NCI-H2227 treated with DMSO at 0.1 percent for 48 hours (cell line): ENCODE measurements around the gene ANKRD12.

ENCODE experiments used
- DNase-seq: peaks from one replicate; lab custom pipeline; 2025; lab: John Stamatoyannopoulos, UW

ANKRD12 gene

GRCh38 chr18:9188359-9189231 lies 52.0 kb downstream of the ANKRD12 start:
- DNase-seq: no peak

GRCh38 chr18:9189491-9189890 lies 52.9 kb downstream of the ANKRD12 start:
- DNase-seq: no peak

- DNase-seq: no peak
Measured at GRCh38 chr18:9191658-9192256, 55.2 kb downstream of the ANKRD12 start.

- DNase-seq: no peak
Measured at GRCh38 chr18:9193031-9193430, 56.5 kb downstream of the ANKRD12 start.

GRCh38 chr18:9196568-9196967 lies 60.0 kb downstream of the ANKRD12 start:
- DNase-seq: no peak

- no peak for DNase-seq
Measured at GRCh38 chr18:9199681-9200080, 63.1 kb downstream of the ANKRD12 start.

GRCh38 chr18:9201224-9201623 lies 64.6 kb downstream of the ANKRD12 start:
- DNase-seq: no peak

- no peak for DNase-seq
Measured at GRCh38 chr18:9204659-9205058, 68.1 kb downstream of the ANKRD12 start.

GRCh38 chr18:9206421-9206820 lies 69.8 kb downstream of the ANKRD12 start:
- no peak for DNase-seq

- no peak for DNase-seq
Measured at GRCh38 chr18:9209279-9209678, 72.7 kb downstream of the ANKRD12 start.

- DNase-seq: no peak
Measured at GRCh38 chr18:9210966-9211365, 74.4 kb downstream of the ANKRD12 start.

- no peak for DNase-seq
Measured at GRCh38 chr18:9211955-9212354, 75.4 kb downstream of the ANKRD12 start.

- no peak for DNase-seq
Measured at GRCh38 chr18:9215221-9215933, 78.8 kb downstream of the ANKRD12 start.

- no peak for DNase-seq
Measured at GRCh38 chr18:9216459-9216858, 79.9 kb downstream of the ANKRD12 start.

GRCh38 chr18:9217743-9218451 lies 81.3 kb downstream of the ANKRD12 start:
- no peak for DNase-seq

GRCh38 chr18:9221040-9221439 lies 84.5 kb downstream of the ANKRD12 start:
- DNase-seq: no peak

- DNase-seq: no peak
Measured at GRCh38 chr18:9221661-9222060, 85.1 kb downstream of the ANKRD12 start.

GRCh38 chr18:9223356-9223755 lies 86.8 kb downstream of the ANKRD12 start:
- no peak for DNase-seq

GRCh38 chr18:9226463-9226862 lies 89.9 kb downstream of the ANKRD12 start:
- DNase-seq: no peak

GRCh38 chr18:9231852-9232486 lies 95.4 kb downstream of the ANKRD12 start:
- no peak for DNase-seq

GRCh38 chr18:9232977-9233376 lies 96.4 kb downstream of the ANKRD12 start:
- no peak for DNase-seq
